ENCODE measurements around the gene SBNO2.
A peak's percentile ranks its signal among the peaks of the same experiment; 100 is the strongest.

Gene SBNO2

DNA sequence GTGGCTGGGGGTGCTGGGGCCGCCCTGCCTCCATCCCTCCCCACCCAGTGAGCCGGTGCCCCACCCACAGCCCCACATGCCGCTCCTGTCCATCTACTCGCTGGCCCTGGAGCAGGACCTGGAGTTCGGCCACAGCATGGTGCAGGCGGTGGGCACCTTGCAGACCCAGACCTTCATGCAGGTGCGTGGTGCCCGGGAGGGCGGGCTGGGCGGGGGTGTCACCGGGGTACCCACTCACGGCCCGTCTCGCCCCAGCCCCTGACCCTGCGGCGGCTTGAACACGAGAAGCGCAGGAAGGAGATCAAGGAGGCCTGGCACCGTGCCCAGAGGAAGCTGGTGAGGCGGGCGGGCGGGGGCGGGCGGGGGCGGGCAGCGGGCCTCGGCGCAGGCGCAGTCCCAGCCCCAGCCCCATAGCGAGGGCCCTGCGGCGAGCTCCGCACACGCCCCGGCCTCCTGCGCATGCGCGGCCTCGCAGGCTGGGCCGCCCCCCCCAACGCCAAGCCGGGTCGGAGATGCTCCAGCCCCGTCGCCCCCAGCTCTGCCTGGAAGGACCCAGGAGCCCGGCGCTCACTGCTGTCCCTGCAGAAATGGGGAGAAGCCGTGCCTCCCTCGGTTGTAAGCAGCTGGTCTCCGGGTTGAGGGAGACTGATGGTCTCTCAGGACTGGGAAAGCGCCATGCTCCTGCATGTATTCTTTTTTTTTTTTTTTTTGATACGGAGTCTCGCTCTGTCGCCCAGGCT, 99.4 kb downstream of the SBNO2 start:
- TF ChIP-seq, protein P1, sequence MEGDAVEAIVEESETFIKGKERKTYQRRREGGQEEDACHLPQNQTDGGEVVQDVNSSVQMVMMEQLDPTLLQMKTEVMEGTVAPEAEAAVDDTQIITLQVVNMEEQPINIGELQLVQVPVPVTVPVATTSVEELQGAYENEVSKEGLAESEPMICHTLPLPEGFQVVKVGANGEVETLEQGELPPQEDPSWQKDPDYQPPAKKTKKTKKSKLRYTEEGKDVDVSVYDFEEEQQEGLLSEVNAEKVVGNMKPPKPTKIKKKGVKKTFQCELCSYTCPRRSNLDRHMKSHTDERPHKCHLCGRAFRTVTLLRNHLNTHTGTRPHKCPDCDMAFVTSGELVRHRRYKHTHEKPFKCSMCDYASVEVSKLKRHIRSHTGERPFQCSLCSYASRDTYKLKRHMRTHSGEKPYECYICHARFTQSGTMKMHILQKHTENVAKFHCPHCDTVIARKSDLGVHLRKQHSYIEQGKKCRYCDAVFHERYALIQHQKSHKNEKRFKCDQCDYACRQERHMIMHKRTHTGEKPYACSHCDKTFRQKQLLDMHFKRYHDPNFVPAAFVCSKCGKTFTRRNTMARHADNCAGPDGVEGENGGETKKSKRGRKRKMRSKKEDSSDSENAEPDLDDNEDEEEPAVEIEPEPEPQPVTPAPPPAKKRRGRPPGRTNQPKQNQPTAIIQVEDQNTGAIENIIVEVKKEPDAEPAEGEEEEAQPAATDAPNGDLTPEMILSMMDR (IDR thresholded peaks at IDR 0.05; ENCODE audit: insufficient read depth, low read depth, low read length, missing control alignments) = no peak
- DNase-seq (ENCODE audit: low read depth) = no peak
- no peak overlapping the region for H3K4me3 ChIP-seq (ENCODE audit: low read length)

DNA sequence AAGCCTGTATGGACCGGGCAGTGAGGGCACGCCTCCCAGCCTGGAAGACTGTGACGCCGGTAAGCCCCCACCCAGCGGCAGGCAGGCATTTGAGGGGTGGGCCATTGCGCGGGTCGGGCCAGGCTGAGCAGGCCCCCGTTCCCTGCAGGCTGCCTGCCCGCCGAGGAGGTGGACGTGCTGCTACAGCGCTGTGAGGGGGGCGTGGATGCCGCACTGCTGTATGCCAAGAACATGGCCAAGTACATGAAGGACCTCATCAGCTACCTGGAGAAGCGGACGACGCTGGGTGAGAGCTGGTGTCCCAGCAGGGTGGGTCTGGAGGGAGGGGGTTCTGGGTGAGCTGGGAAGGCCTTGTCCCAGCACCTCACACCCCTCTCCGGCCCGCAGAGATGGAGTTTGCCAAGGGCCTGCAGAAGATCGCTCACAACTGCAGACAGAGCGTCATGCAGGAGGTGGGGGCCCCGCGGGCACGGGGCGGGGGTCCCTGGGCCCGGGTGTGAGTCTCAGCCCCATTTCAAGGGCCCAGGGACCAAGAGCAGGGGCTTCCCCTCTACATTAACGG, 100.0 kb downstream of the SBNO2 start:
- DNase-seq (ENCODE audit: low read depth) = no peak
- H3K4me3 ChIP-seq (ENCODE audit: low read length) = no peak overlapping the region
- TF ChIP-seq, protein P1 (IDR thresholded peaks at IDR 0.05; ENCODE audit: insufficient read depth, low read depth, low read length, missing control alignments) = no peak

- no peak overlapping the region for H3K4me3 ChIP-seq (ENCODE audit: low read length)
- DNase-seq (ENCODE audit: low read depth) = no peak
- TF ChIP-seq, protein P1 (IDR thresholded peaks at IDR 0.05; ENCODE audit: insufficient read depth, low read depth, low read length, missing control alignments) = no peak
Observed at GRCh38 chr19:1073063-1073955, 100.8 kb downstream of the SBNO2 start.

DNA sequence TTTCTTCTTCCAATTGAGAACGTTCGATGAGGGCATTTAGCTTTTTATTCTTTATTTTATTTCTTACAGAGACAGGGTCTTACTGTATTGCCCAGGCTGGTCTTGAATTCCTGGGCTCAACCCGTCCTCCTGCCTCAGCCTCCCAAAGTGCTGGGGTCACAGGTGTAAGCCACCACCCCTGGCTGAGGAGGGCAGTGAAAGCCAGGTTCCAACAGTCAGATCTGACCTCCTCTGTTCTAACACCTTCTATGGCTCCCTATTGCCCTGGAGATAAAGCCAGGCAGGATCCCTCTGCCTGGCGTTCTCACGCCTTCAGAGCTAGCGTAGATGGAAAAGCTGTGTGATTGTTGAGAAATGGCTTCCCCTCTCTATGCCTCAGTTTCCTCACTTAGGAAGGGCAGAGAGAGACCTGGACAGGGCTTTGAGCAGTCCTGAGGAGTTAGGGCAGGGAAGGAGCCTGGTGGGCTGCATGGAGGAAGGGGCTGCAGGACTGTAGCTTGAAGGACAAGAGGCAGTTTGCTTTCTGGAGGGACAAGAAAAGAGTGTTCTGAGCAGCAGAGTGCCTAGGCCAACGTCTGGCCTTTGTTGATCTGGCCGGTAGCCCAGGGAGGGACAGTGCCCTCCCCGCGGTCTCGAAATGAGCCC, 101.6 kb downstream of the SBNO2 start:
- no peak overlapping the region for H3K4me3 ChIP-seq (ENCODE audit: low read length)
- TF ChIP-seq, protein P1 (IDR thresholded peaks at IDR 0.05; ENCODE audit: insufficient read depth, low read depth, low read length, missing control alignments) = no peak
- no peak for DNase-seq (ENCODE audit: low read depth)

DNA sequence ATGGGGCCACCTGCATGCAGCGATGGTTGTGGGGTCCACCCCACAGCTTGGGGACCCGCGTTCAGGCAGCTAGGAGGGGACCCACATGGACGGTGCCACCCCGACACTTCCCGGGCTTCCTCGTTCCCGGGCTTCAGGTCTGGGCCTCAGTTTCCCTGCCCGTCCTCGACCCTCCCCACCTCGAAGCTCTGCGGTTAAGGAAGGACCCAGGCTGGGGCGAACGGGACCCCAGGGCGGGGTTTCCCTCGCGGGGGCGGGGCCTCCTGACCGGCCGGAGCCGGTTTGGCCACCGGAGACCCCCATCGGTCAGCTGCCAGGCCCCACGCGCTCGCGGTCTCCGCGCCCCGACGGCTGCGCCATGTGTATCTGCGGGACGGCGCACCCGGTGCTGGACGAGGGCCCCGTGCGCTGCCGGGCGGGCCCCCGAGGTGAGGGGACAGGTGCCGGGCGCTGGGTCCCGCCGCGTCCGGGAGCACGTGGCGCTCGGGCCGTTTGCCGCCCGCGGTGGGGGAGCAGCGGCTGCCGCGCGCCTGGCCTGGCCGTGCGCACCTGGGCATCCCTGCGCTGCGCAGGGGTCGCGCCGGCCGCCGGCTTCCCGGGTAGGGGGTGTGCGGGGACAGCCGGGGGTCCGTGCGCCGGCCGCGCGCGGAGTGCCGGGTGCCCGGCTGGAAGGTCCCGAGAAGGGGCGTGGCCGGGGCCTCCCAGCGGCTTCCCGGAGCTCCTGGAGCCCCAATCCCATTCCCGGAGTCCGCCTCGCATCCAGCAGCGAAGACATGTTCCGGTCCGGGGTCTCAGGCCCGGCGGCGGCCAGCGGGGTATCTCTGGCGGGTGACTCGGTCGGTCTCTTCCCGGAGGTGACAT, 102.9 kb downstream of the SBNO2 start:
- TF ChIP-seq, protein P1 (IDR thresholded peaks at IDR 0.05; ENCODE audit: insufficient read depth, low read depth, low read length, missing control alignments) = no peak
- DNase-seq (ENCODE audit: low read depth) = no peak
- no peak overlapping the region for H3K4me3 ChIP-seq (ENCODE audit: low read length)

DNA sequence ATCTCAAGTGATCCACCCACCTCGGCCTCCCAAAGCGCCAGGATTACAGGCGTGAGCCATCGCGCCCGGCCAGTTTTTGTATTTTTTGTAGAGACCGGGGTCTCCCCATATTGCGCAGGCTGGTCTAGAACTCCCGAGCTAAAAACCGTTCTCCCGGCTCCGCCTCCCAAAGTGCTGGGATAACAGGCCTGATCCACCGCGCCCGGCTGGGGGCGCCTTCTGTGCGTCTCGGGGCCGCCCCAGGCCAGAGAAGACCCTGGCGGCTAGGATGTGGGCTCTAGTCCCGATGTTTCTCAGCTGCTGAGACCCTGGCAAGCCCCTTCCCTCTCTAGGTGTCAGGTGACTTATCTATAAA, 103.5 kb downstream of the SBNO2 start:
- no peak for DNase-seq (ENCODE audit: low read depth)
- TF ChIP-seq, protein P1 (IDR thresholded peaks at IDR 0.05; ENCODE audit: insufficient read depth, low read depth, low read length, missing control alignments) = peak; percentile 13
- H3K4me3 ChIP-seq (ENCODE audit: low read length) = no peak overlapping the region
